GM12801 (cell line): ENCODE data around the gene ADGRD2.

Source experiments
- CTCF ChIP-seq: IDR thresholded peaks from one replicate; pipeline ENCODE4 v1.5.1; 2011; ENCODE audit warnings: control low read depth; ENCODE audit not compliant: insufficient read length; ENCODE audit errors: extremely low read depth

The ADGRD2 gene

DNA sequence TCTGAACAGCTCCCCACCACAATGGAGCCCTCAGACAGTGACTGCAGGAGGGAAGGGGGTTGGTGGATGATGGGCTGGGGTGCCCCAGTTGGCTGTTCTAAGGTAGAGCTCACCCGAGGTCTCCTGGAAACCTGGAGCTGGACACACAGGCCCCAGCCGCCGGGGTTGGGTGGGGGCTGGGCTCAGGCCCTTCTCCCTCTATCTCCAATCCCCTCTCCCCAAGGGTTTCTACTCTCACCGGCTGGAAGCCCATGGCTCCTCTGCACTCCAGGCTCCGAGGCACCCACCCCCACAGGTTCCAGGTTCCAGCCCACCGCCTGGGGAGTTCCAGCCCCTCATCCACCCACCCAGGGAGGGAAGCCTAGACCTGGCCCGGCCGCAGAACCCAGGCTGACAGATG lies 56.2 kb downstream of the ADGRD2 start:
- no peak for TF ChIP-seq CTCF

GRCh38 chr9:124506931-124507879 lies 57.0 kb downstream of the ADGRD2 start, which contains the start of gene NR5A1:
Gene NR5A1 (minus strand): TSS chr9:124507399. CDS start chr9:124503395, 4,004 bp downstream.
- TF ChIP-seq CTCF: no peak

DNA sequence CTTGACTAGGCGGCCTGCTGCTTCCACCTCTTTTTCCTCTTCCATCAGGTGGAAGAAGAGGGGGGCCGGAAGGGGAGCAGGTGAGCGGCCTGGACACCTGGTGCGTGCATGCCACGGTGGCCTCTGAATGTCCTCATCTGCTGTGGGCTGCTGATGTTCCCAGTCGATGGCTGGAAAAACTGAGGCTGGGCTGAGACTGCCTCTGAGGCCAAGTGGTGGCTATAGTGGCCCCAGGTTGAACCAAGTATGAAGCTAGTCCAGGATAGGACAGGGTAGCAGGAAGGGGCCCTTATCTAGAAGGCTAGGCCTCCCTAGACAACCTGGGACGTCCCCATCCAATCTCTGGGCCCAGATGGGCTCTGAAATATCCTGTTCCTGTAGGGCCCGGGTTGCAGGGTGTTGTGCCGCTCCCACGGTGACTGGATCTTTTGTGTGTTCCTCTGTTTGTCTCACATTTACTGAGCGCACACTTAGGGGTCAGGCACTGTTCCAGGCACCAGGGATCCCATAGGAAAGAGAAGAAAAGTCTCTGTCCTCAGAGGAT lies 57.7 kb downstream of the ADGRD2 start:
- TF ChIP-seq CTCF: no peak

- TF ChIP-seq CTCF: no peak
Measured at GRCh38 chr9:124510650-124511425, 60.6 kb downstream of the ADGRD2 start.

DNA sequence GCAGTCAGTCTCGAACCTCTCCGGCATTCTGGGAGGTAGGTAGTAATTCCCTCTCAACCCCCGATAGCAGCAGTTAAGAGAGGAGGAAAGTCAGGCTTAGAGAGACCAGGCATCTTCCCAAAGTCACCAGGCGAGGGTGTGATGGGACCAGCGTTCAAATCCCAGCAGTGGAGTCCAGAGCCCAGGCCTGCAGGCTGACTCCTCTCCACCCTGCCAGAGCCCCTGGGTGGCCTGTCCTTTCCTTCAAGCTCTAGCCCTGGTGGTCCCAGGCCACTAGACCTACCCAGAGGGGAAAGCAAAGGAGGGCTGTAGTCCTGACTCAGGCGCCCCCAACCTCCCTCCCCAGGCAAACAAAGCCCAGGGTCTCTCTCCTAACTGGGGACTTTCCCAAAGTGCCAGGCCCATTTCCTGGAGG lies 61.2 kb downstream of the ADGRD2 start:
- no peak for TF ChIP-seq CTCF

DNA sequence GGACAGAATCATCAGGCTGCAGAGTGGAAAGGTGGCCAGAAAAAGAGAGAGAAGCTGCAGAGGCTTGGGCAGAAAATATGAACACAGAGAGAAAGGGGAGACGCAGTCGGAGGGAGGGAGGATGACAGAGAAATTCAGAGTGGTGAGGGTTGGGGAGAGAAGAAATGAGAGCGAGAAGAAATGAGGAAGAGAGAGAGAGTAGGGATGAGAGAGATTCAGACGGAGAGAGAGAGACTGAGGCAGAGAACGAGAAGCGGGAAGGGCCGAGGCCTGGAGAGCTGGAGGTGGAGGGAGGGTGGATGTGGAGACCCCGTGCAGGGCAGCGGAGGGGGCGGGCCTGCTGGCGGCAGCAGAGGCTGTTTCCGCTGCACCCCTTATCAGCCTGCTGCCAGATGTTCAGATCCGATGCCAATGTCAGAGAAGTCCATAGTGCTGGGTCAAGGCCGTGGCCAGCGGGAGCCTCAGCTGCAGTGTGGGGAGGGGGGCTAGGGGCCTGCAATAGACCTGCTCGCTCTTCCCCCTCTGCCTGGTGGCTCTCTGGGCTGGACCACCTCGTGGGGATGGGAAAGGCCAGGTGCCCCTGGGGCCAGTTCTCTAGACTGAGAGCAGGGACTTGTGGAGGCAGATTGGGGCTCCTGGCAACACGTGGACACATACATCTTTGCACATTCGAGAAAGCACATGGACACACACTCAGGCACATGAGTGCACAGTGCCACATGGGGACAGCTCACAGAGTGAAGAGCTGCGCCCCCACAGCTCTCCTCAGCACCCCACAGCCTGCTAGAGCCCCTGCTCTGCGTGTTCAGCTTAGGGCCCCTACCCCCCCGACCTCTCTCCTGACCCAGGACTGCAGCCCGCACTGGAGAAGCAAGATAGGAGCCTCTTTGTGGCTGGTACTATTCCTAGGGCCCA lies 61.9 kb downstream of the ADGRD2 start:
- no peak for TF ChIP-seq CTCF
